Central memory CD8-positive, alpha-beta T cell (primary cell): Measurements from ENCODE around the gene B3GAT1.
"Not testable (repeated sequence)": the region's sequence is repeated elsewhere in the genome, so short reads cannot be mapped to it uniquely, and the experiment has no call there.

Experiments used
- ATAC-seq: fragments of 150-1000 bp; cut with Tn5 transposase; replicated peaks from 2 replicates; pipeline ENCODE4 v1.10.0; 2022; ENCODE audit warnings: mild to moderate bottlenecking, moderate FRiP score, moderate number of reproducible peaks; ENCODE audit not compliant: poor library complexity, severe bottlenecking; ENCODE audit errors: extremely low read depth
- DNase-seq, 2 donors: peaks; one replicate each; pipeline ENCODE4 v3.0.0; 2021; ENCODE audit warnings: low spot score in 2 of 2
- H3K27ac Mint-ChIP-seq: one replicate; pipeline ENCODE4 v1.8.0; 2022; ENCODE audit warnings: low read depth, mild to moderate bottlenecking, moderate library complexity, mixed read lengths
- H3K27me3 Mint-ChIP-seq: one replicate; pipeline ENCODE4 v1.8.0; 2022; ENCODE audit warnings: mixed read lengths
- H3K36me3 Mint-ChIP-seq: one replicate; pipeline ENCODE4 v1.8.0; 2022; ENCODE audit warnings: mild to moderate bottlenecking, moderate library complexity, mixed read lengths; ENCODE audit not compliant: insufficient read depth
- H3K4me1 Mint-ChIP-seq: one replicate; pipeline ENCODE4 v1.8.0; 2022; ENCODE audit warnings: mixed read lengths
- H3K4me3 Mint-ChIP-seq: one replicate; pipeline ENCODE4 v1.8.0; 2022; ENCODE audit warnings: mild to moderate bottlenecking, moderate library complexity, mixed read lengths
- H3K9me3 Mint-ChIP-seq: one replicate; pipeline ENCODE4 v1.8.0; 2022; ENCODE audit warnings: mixed read lengths

B3GAT1 gene

DNA sequence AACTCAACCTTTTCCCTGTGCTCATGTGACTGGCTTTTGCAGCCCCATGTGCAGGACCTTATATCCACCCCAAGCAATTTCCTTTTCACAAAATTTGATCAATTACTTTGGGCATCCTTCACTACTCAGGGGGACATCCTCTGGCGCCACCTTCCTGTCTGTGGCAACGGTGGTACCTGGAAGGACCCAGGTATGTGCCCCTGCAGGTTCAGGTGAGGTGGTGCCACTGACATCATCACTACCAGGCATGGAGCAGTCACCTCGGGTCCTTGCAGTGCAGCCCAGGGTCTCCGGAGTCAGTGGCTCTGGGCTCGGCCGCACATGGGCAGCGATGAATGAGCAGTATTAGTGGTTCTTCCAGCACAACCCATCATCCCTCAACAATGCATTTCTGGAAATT, 37.7 kb upstream of the B3GAT1 start:
- Mint-ChIP-seq H3K36me3 (peaks cover 2% of the 10 kb centered on the region), H3K4me3 (no peak overlapping the region), H3K27ac (no peak overlapping the region), H3K27me3 (no peaks in the 10 kb centered on the region), H3K9me3 (no peaks in the 10 kb centered on the region), H3K4me1 (no peaks in the 10 kb centered on the region)
- no peak for DNase-seq
- ATAC-seq: no peak

GRCh38 chr11:134449051-134449450, 37.0 kb upstream of the B3GAT1 start:
- no peak overlapping the region for H3K27ac Mint-ChIP-seq
- H3K27me3 Mint-ChIP-seq: no peaks in the 10 kb centered on the region
- H3K36me3 Mint-ChIP-seq: peaks cover 2% of the 10 kb centered on the region
- ATAC-seq (no peak), DNase-seq (no peak)
- no peak overlapping the region for H3K4me3 Mint-ChIP-seq
- peaks cover 3% of the 10 kb centered on the region for H3K9me3 Mint-ChIP-seq
- H3K4me1 Mint-ChIP-seq: peaks cover 3% of the 10 kb centered on the region

GRCh38 chr11:134447696-134448095, 35.7 kb upstream of the B3GAT1 start:
- peaks cover 2% of the 10 kb centered on the region for H3K36me3 Mint-ChIP-seq
- H3K4me3 Mint-ChIP-seq: no peak overlapping the region
- peaks cover 8% of the 10 kb centered on the region for H3K4me1 Mint-ChIP-seq

GRCh38 chr11:134445601-134446325, 33.7 kb upstream of the B3GAT1 start:
- no peak for ATAC-seq
- H3K4me3 Mint-ChIP-seq: no peak overlapping the region

More at GRCh38 chr11:134447696-134448095, 35.7 kb upstream of the B3GAT1 start:
- H3K27me3 Mint-ChIP-seq: peaks cover 1% of the 10 kb centered on the region
- ATAC-seq (no peak), DNase-seq (no peak)
- H3K9me3 Mint-ChIP-seq: peaks cover 8% of the 10 kb centered on the region
- no peak overlapping the region for H3K27ac Mint-ChIP-seq

GRCh38 chr11:134444160-134445108, 32.4 kb upstream of the B3GAT1 start:
- not testable (repeated sequence) for H3K27me3 Mint-ChIP-seq, H3K36me3 Mint-ChIP-seq, H3K4me3 Mint-ChIP-seq, ATAC-seq, H3K9me3 Mint-ChIP-seq, H3K27ac Mint-ChIP-seq, DNase-seq, H3K4me1 Mint-ChIP-seq

More at GRCh38 chr11:134445601-134446325, 33.7 kb upstream of the B3GAT1 start:
- Mint-ChIP-seq H3K27me3 (peaks cover 6% of the 10 kb centered on the region), H3K36me3 (peaks cover 2% of the 10 kb centered on the region), H3K27ac (no peak overlapping the region), H3K9me3 (peaks cover 8% of the 10 kb centered on the region), H3K4me1 (peaks cover 8% of the 10 kb centered on the region)
- no peak for DNase-seq

DNA sequence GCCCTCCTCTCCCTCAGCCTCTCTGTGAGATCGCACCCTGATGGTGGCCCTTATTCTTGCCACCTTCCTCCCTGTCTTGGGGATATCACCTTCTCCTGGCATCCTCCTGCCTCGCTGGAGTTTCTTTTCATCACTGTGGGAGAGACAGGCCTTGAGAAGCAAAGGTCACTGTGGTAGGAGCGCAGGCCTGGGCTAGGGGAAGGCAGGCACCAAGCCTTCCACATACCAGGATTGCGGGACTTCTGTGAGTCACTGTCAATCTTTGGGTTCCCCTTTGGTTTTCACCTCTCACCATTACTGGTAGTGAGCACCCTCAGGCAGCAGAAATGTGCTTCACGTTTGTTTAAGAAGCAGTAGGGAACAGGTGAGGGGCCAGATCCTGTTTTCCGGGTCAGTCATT, 31.2 kb upstream of the B3GAT1 start:
- ATAC-seq (no peak), DNase-seq (no peak)
- H3K9me3 Mint-ChIP-seq: peaks cover 8% of the 10 kb centered on the region
- H3K27ac Mint-ChIP-seq: no peak overlapping the region
- H3K4me3 Mint-ChIP-seq: no peak overlapping the region
- H3K4me1 Mint-ChIP-seq: peaks cover 8% of the 10 kb centered on the region
- peaks cover 6% of the 10 kb centered on the region for H3K27me3 Mint-ChIP-seq
- H3K36me3 Mint-ChIP-seq: peaks cover 2% of the 10 kb centered on the region

- H3K27ac Mint-ChIP-seq: no peak overlapping the region
- ATAC-seq (no peak), DNase-seq (no peak)
- peaks cover 6% of the 10 kb centered on the region for H3K27me3 Mint-ChIP-seq
- no peak overlapping the region for H3K4me3 Mint-ChIP-seq
- H3K36me3 Mint-ChIP-seq: no peaks in the 10 kb centered on the region
- H3K4me1 Mint-ChIP-seq: peaks cover 8% of the 10 kb centered on the region
- H3K9me3 Mint-ChIP-seq: peaks cover 8% of the 10 kb centered on the region
These were observed 30.2 kb upstream of the B3GAT1 start for GRCh38 chr11:134442246-134442645.

DNA sequence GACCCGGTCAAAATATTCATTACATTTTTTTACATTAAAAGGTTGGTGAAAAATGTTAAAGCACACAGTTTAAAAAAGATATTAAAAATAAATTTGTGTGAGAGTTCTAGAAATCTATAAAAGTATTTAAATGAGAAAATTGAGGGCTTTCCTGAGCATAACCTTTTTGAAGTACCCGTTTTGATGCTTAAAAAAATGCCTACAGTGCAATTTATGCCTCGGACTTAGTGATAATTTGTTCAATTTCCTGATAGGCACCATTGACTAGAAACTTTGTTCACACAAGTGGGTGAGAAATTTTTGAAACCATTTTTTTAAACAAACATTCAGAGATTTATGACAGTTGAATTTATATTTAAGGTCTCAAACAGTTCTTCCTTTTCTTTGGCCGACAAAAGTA, 29.7 kb upstream of the B3GAT1 start:
- no peaks in the 10 kb centered on the region for H3K36me3 Mint-ChIP-seq
- DNase-seq (no peak), ATAC-seq (no peak)
- peaks cover 8% of the 10 kb centered on the region for H3K9me3 Mint-ChIP-seq
- H3K27me3 Mint-ChIP-seq: peaks cover 6% of the 10 kb centered on the region
- no peak overlapping the region for H3K4me3 Mint-ChIP-seq
- H3K4me1 Mint-ChIP-seq: peaks cover 8% of the 10 kb centered on the region
- H3K27ac Mint-ChIP-seq: no peak overlapping the region

DNA sequence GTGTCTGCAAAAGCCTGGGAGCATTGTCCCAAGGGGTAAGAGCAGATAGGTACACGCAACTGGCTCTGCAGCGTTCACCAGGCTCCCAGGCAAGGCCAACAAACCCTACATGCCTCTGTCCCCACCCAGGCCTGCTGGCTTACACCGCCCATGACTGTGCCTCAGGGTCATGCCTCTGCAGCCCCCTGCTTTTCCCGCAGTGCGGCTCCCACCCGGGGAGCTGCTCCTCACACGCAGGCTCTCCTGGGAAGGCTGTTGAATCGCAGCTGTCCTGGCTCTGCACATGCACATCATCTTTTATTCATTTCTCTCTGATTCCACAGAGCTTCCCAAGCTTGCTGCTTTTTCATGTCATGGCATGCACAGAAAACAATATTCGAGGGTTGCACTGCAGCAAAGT, 29.2 kb upstream of the B3GAT1 start:
- Mint-ChIP-seq H3K4me3 (no peak overlapping the region), H3K27me3 (peaks cover 6% of the 10 kb centered on the region), H3K27ac (no peak overlapping the region), H3K4me1 (peaks cover 8% of the 10 kb centered on the region), H3K36me3 (no peaks in the 10 kb centered on the region), H3K9me3 (peaks cover 8% of the 10 kb centered on the region)
- ATAC-seq: no peak
- DNase-seq: no peak

DNA sequence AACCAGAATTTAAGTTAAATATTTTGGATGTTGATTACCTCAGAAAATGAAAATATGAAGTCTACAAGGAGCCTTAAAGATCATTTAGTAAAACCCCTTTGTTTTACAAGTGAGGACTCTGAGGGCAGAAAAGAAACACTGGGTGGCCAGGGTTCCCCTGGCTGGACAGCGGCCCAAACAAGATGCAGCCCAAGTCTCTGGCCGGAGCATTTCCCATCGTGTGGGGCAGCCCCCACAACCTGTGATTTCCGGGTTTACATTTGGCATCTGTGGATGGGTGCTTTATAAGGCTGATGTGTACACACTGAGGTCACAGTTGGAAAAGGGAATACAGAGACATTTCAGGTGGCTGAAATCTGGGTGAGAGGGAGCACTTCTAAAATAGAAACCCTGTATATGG, 28.8 kb upstream of the B3GAT1 start:
- Mint-ChIP-seq H3K4me1 (peaks cover 8% of the 10 kb centered on the region), H3K9me3 (peaks cover 8% of the 10 kb centered on the region), H3K27ac (no peak overlapping the region), H3K4me3 (no peak overlapping the region), H3K27me3 (peaks cover 6% of the 10 kb centered on the region), H3K36me3 (no peaks in the 10 kb centered on the region)
- DNase-seq (no peak), ATAC-seq (no peak)

DNA sequence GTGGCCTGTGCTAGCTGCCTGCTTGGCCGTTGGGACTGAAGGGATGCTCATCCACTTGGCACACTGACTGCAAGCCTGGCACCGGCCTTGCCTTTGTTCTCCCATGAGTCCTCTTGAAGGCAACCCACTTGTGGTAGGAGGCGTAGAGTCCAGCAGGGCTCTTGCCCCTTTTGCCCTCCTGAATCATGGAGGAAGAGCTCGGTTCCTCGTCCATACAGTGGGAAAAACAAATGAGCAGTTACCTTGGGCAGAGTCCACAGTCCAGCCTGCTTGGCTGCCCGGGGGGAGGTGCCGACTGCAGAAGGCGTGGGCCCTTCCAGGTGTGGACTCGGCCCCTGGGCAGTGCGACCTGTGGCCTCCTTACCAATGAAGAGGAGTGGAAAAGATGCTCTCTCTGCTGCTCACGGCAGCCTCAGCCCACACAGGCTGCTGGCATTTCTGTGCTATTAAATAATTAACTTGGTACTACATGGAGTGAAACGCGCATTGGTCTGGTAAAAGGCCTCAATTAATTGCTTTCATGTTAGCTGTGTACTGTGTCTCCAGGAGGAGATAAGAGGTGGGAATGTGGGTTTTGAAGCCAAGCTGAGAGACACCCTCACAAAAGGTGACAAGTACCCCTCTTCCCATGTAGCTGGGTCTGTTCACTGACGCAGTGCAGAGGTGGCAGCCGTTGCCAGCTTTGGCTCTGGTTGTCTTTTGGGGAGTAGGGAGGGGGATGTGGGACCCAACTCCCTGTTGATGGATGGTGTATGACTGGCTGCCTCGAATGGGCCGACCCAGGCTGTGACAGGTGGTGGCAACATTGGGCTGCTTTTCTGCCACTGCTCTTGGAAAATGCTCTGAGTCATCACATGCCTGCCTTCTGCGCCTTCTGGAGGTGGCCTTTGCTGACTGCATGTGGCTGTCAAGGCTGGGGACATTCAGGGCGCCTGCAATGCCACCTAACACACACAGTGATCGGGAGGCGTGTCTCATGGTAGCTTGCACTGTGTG, 26.8 kb upstream of the B3GAT1 start:
- Mint-ChIP-seq H3K9me3 (peaks cover 3% of the 10 kb centered on the region), H3K27me3 (peaks cover 6% of the 10 kb centered on the region), H3K27ac (no peak overlapping the region), H3K4me1 (peaks cover 3% of the 10 kb centered on the region), H3K36me3 (no peaks in the 10 kb centered on the region), H3K4me3 (no peak overlapping the region)
- ATAC-seq: no peak
- DNase-seq: no peak

DNA sequence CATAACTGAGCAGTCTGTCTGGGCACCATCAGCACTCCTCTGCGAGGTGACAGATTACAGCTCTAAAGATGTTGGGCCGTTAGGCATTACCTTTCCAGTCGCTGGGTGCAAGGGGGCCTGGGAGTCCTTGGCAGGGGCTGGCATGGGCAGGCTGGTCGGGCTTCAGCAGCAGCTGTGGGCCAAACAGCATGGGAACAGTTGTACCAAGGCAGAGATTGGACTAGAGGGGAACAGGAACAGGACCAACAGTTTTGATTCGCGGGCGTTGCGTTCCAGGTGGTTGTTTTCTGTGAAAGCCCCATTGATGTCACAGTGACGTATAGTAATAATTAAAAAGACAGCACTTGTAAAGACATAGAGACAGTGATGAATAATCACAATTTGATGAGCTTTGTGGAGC, 25.8 kb upstream of the B3GAT1 start:
- no peak overlapping the region for H3K4me3 Mint-ChIP-seq
- no peak for ATAC-seq
- no peaks in the 10 kb centered on the region for H3K9me3 Mint-ChIP-seq
- no peak for DNase-seq
- H3K36me3 Mint-ChIP-seq: no peaks in the 10 kb centered on the region
- H3K27me3 Mint-ChIP-seq: peaks cover 6% of the 10 kb centered on the region
- no peak overlapping the region for H3K27ac Mint-ChIP-seq
- no peaks in the 10 kb centered on the region for H3K4me1 Mint-ChIP-seq
